Naive thymus-derived CD8-positive, alpha-beta T cell (primary cell): Measurements from ENCODE around the gene LIPM. TPM values are rescaled to one million over a fixed set of nuclear protein-coding genes. Genes with fewer than 3 reads are reported as not detected.

ENCODE experiments used
- polyA plus RNA-seq, 3 donors: library from polyadenylated mRNA; unstranded; fragments of 300-500 nt; fragmentation: Illumina TruSeq; gene quantifications; one replicate each; pipeline ENCODE4 v1.2.3, GENCODE V29; 2021
- total RNA-seq, 8 experiments: library from RNA in 2 of 8; stranded (reverse) in 2 of 8; gene quantifications; one replicate each; pipeline ENCODE4 v1.2.3 and lab custom pipeline; 2021 to 2026

LIPM gene
- total and polyA plus RNA-seq, 5 experiments from 2014 or later, result not detected

Other genes with a start within 250 kb of the LIPM start
- gene RNLS, start 219.4 kb upstream of the LIPM start, total RNA-seq, result 1 to 10 TPM; 2.2 to 3.1 TPM
- gene RNLS, start 219.4 kb upstream of the LIPM start, polyA plus RNA-seq, result 1 to 10 TPM; 2.6 to 3.8 (median 3.7) TPM
- gene LIPJ, start 216.0 kb upstream of the LIPM start, total RNA-seq, result under 1 TPM; 0.18 to 0.22 TPM
- gene LIPJ, start 216.0 kb upstream of the LIPM start, polyA plus RNA-seq, result not detected
- gene LIPF, start 138.3 kb upstream of the LIPM start, total RNA-seq, result not detected
- not detected for gene LIPF, start 138.3 kb upstream of the LIPM start, polyA plus RNA-seq
- gene LIPK, start 96.5 kb upstream of the LIPM start, total RNA-seq, result not detected
- gene LIPK, start 96.5 kb upstream of the LIPM start, polyA plus RNA-seq, result not detected
- gene LIPN, start 42.7 kb upstream of the LIPM start, total RNA-seq, result not detected
- gene LIPN, start 42.7 kb upstream of the LIPM start, polyA plus RNA-seq, result not detected
- under 1 TPM in 1 of 2 experiments, not detected in 1; 0.44 TPM for gene ANKRD22, start 49.1 kb downstream of the LIPM start, total RNA-seq
- under 1 TPM; 0.23 to 0.63 (median 0.23) TPM for gene ANKRD22, start 49.1 kb downstream of the LIPM start, polyA plus RNA-seq
- gene STAMBPL1, start 77.5 kb downstream of the LIPM start, total RNA-seq, result 10 to 100 TPM; 23.3 to 23.9 TPM
- gene STAMBPL1, start 77.5 kb downstream of the LIPM start, polyA plus RNA-seq, result 1 to 10 TPM; 5.5 to 7.0 (median 6.3) TPM
- 1 to 10 TPM; 1.4 to 1.8 TPM for gene ACTA2, start 150.0 kb downstream of the LIPM start, total RNA-seq
- gene ACTA2, start 150.0 kb downstream of the LIPM start, polyA plus RNA-seq, result 1 to 10 TPM in 1 of 3 donors, under 1 TPM in 1, not detected in 1; 0.34 to 9.7 TPM
- 1 to 10 TPM; 4.2 to 5.6 TPM for gene FAS, start 188.1 kb downstream of the LIPM start, total RNA-seq
- gene FAS, start 188.1 kb downstream of the LIPM start, polyA plus RNA-seq, result 1 to 10 TPM; 1.2 to 9.0 (median 2.6) TPM